Osteoblast (primary cell): Measurements from ENCODE around the gene PRKCQ. TPM values are rescaled to one million over a fixed set of nuclear protein-coding genes. Genes with fewer than 3 reads are reported as not detected.

Experiments used
- DNase-seq: peaks from one replicate; pipeline ENCODE4 v3.0.0; 2011; ENCODE audit warnings: low spot score, mixed read lengths; ENCODE audit not compliant: insufficient read length; ENCODE audit errors: missing footprints
- H2AFZ ChIP-seq: 2 replicates; pipeline ENCODE4 v1.6.0; 2011; ENCODE audit warnings: mild to moderate bottlenecking, low read length
- H3K27ac ChIP-seq: 2 replicates; pipeline ENCODE4 v1.5.1; 2011; ENCODE audit warnings: mild to moderate bottlenecking, low read depth, low read length, moderate library complexity
- H3K27me3 ChIP-seq: 2 replicates; pipeline ENCODE4 v1.6.0; 2012; ENCODE audit warnings: mild to moderate bottlenecking, control low read depth, inconsistent platforms, low read length, moderate library complexity; ENCODE audit not compliant: insufficient read depth
- H3K36me3 ChIP-seq: 2 replicates; pipeline ENCODE4 v1.5.1; 2011; ENCODE audit warnings: mild to moderate bottlenecking, low read length, control low read depth, moderate library complexity; ENCODE audit not compliant: insufficient read depth
- H3K4me1 ChIP-seq: 2 replicates; pipeline ENCODE4 v1.5.1; 2011; ENCODE audit warnings: mild to moderate bottlenecking, low read length, control low read depth, moderate library complexity; ENCODE audit not compliant: insufficient read depth
- H3K4me2 ChIP-seq: 2 replicates; pipeline ENCODE4 v1.6.0; 2011; ENCODE audit warnings: mild to moderate bottlenecking, low read length; ENCODE audit not compliant: insufficient read depth
- H3K4me3 ChIP-seq: fragments of 200-600 bp; sonication (generic); 3 replicates; pipeline ENCODE4 v1.5.1; 2012; ENCODE audit warnings: mild to moderate bottlenecking, low read length, inconsistent platforms; ENCODE audit not compliant: insufficient read depth
- H3K79me2 ChIP-seq: 2 replicates; pipeline ENCODE4 v1.6.0; 2012; ENCODE audit warnings: mild to moderate bottlenecking, low read length, control low read depth, inconsistent platforms; ENCODE audit not compliant: insufficient read depth
- H3K9me3 ChIP-seq: 2 replicates; pipeline ENCODE4 v1.5.1; 2011; ENCODE audit warnings: low read depth, low read length, control low read depth
- H4K20me1 ChIP-seq: 2 replicates; pipeline ENCODE4 v1.6.0; 2012; ENCODE audit warnings: mild to moderate bottlenecking, low read length, control low read depth; ENCODE audit not compliant: insufficient read depth
- total RNA-seq: library from RNA; depleted of rRNA; stranded (reverse); fragments of >200 nt; gene quantifications from 2 replicates; pipeline ENCODE4 v1.2.3, GENCODE V29; 2012
- TF ChIP-seq, protein P1 (sequence below): IDR thresholded peaks from 2 replicates; pipeline ENCODE4 v1.5.1; 2011; ENCODE audit warnings: mild to moderate bottlenecking, low read depth, low read length, moderate library complexity; ENCODE audit errors: extremely low read depth

Gene PRKCQ
- total RNA-seq, 1 donor = not detected

DNA sequence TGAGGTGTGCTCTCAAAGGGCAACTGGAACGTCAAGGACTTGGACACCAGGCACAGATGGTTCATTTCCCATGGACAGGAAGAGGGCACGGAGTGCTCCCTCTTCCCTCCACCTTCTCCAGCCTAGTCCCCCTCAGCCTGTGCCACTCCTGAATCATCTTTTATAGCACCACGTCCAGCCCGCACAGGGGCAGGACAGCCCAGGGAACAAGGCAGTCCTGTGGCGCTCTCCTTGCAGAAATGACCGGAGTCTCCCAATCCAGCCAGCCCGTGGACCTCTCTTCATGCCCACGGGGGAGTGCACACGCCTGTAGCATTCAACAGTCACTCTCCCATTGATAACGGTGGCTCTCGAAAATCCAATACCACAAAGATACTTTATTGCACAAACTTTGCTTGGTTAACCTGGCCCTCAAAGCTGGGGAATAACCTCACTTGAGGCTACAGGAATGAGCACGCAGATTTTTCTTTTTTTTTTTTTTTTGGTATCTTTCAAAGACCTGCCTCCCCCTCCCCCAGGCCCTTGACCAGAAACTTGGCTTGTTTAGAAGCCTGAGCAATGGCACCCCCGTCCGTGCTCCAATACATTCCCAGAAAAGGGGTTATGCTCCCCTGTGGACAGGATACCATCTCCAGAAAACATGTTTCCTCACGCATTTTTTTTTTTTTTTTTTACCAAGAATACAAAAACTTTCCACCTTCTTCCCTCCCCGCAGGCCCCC is 733 bp downstream of the PRKCQ start:
- peaks cover 5% of the 10 kb centered on the region for H3K27me3 ChIP-seq
- no peak overlapping the region for H2AFZ ChIP-seq
- H4K20me1 ChIP-seq = no peaks in the 10 kb centered on the region
- no peaks in the 10 kb centered on the region for H3K79me2 ChIP-seq
- no peak for DNase-seq
- no peaks in the 10 kb centered on the region for H3K36me3 ChIP-seq
- H3K4me1 ChIP-seq = peaks cover 4% of the 10 kb centered on the region
- no peaks in the 10 kb centered on the region for H3K9me3 ChIP-seq
- H3K27ac ChIP-seq = no peak overlapping the region
- peak overlapping the region; percentile 63 for H3K4me2 ChIP-seq
- TF ChIP-seq, protein P1, sequence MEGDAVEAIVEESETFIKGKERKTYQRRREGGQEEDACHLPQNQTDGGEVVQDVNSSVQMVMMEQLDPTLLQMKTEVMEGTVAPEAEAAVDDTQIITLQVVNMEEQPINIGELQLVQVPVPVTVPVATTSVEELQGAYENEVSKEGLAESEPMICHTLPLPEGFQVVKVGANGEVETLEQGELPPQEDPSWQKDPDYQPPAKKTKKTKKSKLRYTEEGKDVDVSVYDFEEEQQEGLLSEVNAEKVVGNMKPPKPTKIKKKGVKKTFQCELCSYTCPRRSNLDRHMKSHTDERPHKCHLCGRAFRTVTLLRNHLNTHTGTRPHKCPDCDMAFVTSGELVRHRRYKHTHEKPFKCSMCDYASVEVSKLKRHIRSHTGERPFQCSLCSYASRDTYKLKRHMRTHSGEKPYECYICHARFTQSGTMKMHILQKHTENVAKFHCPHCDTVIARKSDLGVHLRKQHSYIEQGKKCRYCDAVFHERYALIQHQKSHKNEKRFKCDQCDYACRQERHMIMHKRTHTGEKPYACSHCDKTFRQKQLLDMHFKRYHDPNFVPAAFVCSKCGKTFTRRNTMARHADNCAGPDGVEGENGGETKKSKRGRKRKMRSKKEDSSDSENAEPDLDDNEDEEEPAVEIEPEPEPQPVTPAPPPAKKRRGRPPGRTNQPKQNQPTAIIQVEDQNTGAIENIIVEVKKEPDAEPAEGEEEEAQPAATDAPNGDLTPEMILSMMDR = no peak
- peak overlapping the region; percentile 59 for H3K4me3 ChIP-seq

DNA sequence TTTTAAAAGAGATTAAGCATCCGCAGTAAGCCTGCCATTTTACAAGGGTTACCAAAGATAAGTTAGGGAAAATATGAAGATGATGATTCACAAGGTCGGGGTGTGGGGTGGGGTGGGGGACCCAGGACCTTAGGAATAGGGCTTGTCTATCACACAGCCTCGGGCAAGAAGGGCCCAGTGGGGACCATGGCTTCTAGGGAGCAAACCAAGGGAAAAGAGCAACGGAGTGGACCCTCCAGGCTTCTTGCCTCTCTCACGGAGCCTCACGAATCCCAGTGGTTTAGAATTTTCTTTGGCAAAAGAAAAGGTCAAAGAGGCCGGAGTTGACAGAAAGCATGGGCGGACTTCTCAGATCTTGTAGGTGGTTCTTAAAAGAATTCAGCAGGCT is 1.3 kb downstream of the PRKCQ start:
- Histone ChIP-seq H4K20me1 (no peaks in the 10 kb centered on the region), H3K79me2 (no peaks in the 10 kb centered on the region), H3K4me2 (no peak overlapping the region), H3K36me3 (no peaks in the 10 kb centered on the region), H3K4me3 (no peak overlapping the region), H3K9me3 (no peaks in the 10 kb centered on the region), H3K27me3 (peaks cover 5% of the 10 kb centered on the region), H2AFZ (no peak overlapping the region), H3K4me1 (peaks cover 4% of the 10 kb centered on the region), H3K27ac (no peak overlapping the region)
- TF ChIP-seq, protein P1 = no peak
- no peak for DNase-seq

DNA sequence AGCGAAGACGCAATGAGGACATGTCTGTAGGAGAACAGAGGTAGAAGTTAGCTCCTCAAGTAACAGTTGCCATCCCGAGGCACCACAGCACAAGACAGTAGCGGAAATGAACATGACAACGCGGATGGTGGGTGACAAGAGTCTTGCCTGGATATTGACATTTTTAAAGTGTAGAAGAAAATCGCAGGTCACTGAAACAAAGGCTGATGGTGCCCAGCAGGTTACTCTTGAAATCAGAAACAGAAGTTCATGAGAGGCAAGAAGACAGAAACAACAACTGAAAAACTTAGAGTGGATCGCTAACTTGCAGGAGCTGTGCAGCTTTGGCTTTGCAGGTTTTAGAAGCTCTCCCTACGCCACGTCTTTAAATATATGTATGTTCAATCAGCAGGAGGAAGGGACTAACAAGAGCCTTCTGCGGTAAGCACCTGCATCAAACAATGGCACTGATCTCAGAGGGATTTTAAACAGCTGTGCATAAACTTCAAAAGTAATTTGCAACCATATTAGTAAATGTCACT is 1.8 kb downstream of the PRKCQ start:
- Histone ChIP-seq H2AFZ (no peak overlapping the region), H3K27ac (no peak overlapping the region), H3K4me3 (no peak overlapping the region), H3K79me2 (no peaks in the 10 kb centered on the region), H3K27me3 (peaks cover 5% of the 10 kb centered on the region), H3K36me3 (no peaks in the 10 kb centered on the region), H4K20me1 (no peaks in the 10 kb centered on the region), H3K9me3 (no peaks in the 10 kb centered on the region), H3K4me1 (peaks cover 4% of the 10 kb centered on the region), H3K4me2 (no peak overlapping the region)
- DNase-seq = no peak
- TF ChIP-seq, protein P1 = no peak

DNA sequence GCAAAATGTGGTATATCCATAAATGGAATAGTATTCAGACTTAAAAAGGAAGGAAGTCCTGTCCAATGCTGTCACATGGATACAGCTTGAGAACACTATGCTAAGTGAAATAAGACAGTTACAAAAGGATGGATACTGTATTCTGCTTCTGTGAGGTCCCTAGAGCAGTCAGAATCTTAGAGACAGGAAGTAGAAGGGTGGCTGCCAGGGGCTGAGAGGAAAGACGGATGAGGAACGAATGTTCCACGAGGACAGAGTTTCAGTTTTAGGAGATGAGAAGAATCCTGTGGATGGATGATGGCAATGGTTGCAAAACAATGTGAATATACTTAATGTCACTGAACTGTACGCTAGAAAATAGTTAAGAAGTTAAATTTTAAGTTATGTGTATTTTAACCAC is 3.8 kb downstream of the PRKCQ start:
- peaks cover 5% of the 10 kb centered on the region for H3K27me3 ChIP-seq
- H3K4me1 ChIP-seq = peaks cover 4% of the 10 kb centered on the region
- H3K4me2 ChIP-seq = no peak overlapping the region
- H4K20me1 ChIP-seq = no peaks in the 10 kb centered on the region
- no peak overlapping the region for H3K4me3 ChIP-seq
- DNase-seq = no peak
- no peaks in the 10 kb centered on the region for H3K36me3 ChIP-seq
- H3K27ac ChIP-seq = no peak overlapping the region
- H3K9me3 ChIP-seq = no peaks in the 10 kb centered on the region
- TF ChIP-seq, protein P1 = no peak
- no peaks in the 10 kb centered on the region for H3K79me2 ChIP-seq
- H2AFZ ChIP-seq = no peak overlapping the region
